ENCODE data around the gene ORC6.
A peak's percentile ranks its signal among the peaks of the same experiment; 100 is the strongest.
"Not testable (repeated sequence)": the region's sequence is repeated elsewhere in the genome, so short reads cannot be mapped to it uniquely, and the experiment has no call there.

The ORC6 gene

GRCh38 chr16:46689365-46690280 lies at the start of gene ORC6:
Gene ORC6, plus strand, starts transcription at chr16:46689659. Its CDS starts 47 bp downstream, at chr16:46689706.
- DNase-seq, result peak; percentile 90

GRCh38 chr16:46648656-46649055 lies 40.8 kb upstream of the ORC6 start:
- no peak for DNase-seq

- DNase-seq, result no peak
Observed at GRCh38 chr16:46649588-46650253, 39.7 kb upstream of the ORC6 start.

GRCh38 chr16:46650254-46650623 lies 39.2 kb upstream of the ORC6 start:
- DNase-seq, result no peak

GRCh38 chr16:46651305-46651704 lies 38.2 kb upstream of the ORC6 start:
- no peak for DNase-seq

- no peak for DNase-seq
Observed at GRCh38 chr16:46658925-46659324, 30.5 kb upstream of the ORC6 start.

- DNase-seq, result no peak
Observed at GRCh38 chr16:46662123-46662522, 27.3 kb upstream of the ORC6 start.

GRCh38 chr16:46673320-46674013 lies 16.0 kb upstream of the ORC6 start:
- no peak for DNase-seq

- DNase-seq, result not testable (repeated sequence)
Observed at GRCh38 chr16:46677943-46678342, 11.5 kb upstream of the ORC6 start.

- not testable (repeated sequence) for DNase-seq
Observed at GRCh38 chr16:46681867-46682266, 7.6 kb upstream of the ORC6 start.

GRCh38 chr16:46686815-46687473 lies 2.5 kb upstream of the ORC6 start:
- no peak for DNase-seq

GRCh38 chr16:46687486-46687885 lies 2.0 kb upstream of the ORC6 start:
- no peak for DNase-seq

- DNase-seq, result no peak
Observed at GRCh38 chr16:46688101-46688653, 1.3 kb upstream of the ORC6 start.

GRCh38 chr16:46688654-46689364 lies 650 bp upstream of the ORC6 start, which contains the start of gene VPS35:
Gene VPS35, minus strand, starts transcription at chr16:46689178. Its CDS starts 45 bp downstream, at chr16:46689133.
- DNase-seq, result peak; percentile 90

- DNase-seq, result no peak
Observed at GRCh38 chr16:46690281-46691178, 1.1 kb downstream of the ORC6 start.

GRCh38 chr16:46691726-46692125 lies 2.3 kb downstream of the ORC6 start:
- no peak for DNase-seq

- no peak for DNase-seq
Observed at GRCh38 chr16:46693598-46693997, 4.1 kb downstream of the ORC6 start.

- DNase-seq, result no peak
Observed at GRCh38 chr16:46695937-46696336, 6.5 kb downstream of the ORC6 start.

- DNase-seq, result no peak
Observed at GRCh38 chr16:46696957-46697356, 7.5 kb downstream of the ORC6 start.

- DNase-seq, result no peak
Observed at GRCh38 chr16:46700048-46700447, 10.6 kb downstream of the ORC6 start.

- no peak for DNase-seq
Observed at GRCh38 chr16:46701615-46702014, 12.2 kb downstream of the ORC6 start.

Measured in DMS79 (cell line).